GM18861 (cell line): ENCODE results near the gene SLCO3A1.

Source experiments
- ATAC-seq: cut with Tn5 transposase; IDR thresholded peaks from one replicate; pipeline ENCODE4 v1.9.1; 2021; ENCODE audit not compliant: unreplicated experiment

Gene SLCO3A1

GRCh38 chr15:91909111-91909510 lies 55.6 kb downstream of the SLCO3A1 start:
- no peak for ATAC-seq

- no peak for ATAC-seq
These were observed 56.1 kb downstream of the SLCO3A1 start for GRCh38 chr15:91909574-91909973.

DNA sequence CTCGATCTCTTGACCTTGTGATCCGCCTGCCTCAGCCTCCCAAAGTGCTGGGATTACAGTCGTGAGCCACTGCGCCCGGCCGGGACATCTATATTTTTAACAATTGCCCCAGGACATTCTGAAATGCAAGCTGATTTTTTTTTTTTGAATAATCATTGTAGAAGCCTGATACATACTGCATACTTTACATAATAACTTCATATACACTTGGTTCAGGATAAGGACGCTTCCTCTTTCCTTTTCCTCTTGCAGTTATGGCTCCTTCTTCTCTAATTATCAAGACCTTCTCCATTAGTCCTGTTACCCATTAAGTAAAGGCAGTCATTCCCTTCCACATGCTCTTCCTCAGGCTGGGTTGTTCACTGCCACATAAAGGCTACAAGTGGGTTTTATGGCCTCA lies 58.3 kb downstream of the SLCO3A1 start:
- no peak for ATAC-seq

DNA sequence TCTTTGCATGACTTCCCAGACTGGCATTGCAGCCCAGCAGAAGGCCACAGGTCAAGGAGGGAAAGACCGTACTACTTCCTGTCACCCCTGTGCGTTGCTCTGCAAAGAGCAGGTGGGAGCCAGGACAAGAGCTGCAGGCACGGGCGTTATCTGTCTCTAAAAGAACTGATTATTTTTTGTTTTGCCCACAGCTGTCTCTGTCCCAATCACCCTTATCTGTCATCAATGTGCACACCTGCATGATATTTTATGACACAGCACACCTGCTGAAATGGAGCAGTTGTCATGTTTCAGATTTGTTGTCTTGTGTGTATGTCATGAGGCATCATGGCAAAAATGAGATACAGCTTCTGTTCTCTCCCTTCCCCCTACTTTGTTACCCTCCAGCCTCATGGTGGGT lies 58.8 kb downstream of the SLCO3A1 start:
- no peak for ATAC-seq

- ATAC-seq, result no peak
These were observed 60.1 kb downstream of the SLCO3A1 start for GRCh38 chr15:91913560-91913959.

DNA sequence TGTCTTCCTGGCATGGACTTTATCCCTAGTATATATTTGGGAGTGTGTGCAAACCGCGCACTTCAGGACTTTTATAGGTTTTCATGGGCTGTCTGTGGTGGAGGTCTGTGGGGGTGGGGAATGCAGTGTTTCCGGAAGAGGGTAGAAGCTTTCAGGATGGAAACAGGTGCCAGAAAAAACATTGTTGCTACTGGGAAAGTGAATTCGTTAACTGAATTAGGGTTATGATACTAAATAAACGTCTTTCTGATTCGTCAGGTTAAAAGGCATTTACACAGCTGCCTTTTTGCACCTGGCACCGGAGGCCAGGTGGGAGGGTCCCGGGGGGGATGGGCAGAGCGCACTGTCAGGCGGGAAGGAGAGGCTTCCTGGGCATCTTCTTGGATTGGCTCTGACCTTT lies 62.1 kb downstream of the SLCO3A1 start:
- ATAC-seq, result no peak

DNA sequence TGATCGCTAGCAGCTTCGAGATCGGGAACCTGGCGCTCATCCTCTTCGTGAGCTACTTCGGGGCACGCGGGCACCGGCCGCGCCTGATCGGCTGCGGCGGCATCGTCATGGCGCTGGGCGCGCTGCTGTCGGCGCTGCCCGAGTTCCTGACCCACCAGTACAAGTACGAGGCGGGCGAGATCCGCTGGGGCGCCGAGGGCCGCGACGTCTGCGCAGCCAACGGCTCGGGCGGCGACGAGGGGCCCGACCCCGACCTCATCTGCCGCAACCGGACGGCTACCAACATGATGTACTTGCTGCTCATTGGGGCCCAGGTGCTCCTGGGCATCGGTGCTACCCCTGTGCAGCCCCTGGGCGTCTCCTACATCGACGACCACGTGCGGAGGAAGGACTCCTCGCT lies 62.5 kb downstream of the SLCO3A1 start:
- no peak for ATAC-seq

- ATAC-seq, result no peak
These were observed 64.3 kb downstream of the SLCO3A1 start for GRCh38 chr15:91917686-91918360.

- no peak for ATAC-seq
These were observed 65.6 kb downstream of the SLCO3A1 start for GRCh38 chr15:91919014-91919534.

GRCh38 chr15:91921188-91921842 lies 67.8 kb downstream of the SLCO3A1 start:
- no peak for ATAC-seq

- no peak for ATAC-seq
These were observed 68.3 kb downstream of the SLCO3A1 start for GRCh38 chr15:91921843-91922198.

- ATAC-seq, result no peak
These were observed 69.4 kb downstream of the SLCO3A1 start for GRCh38 chr15:91922646-91923547.

- no peak for ATAC-seq
These were observed 70.7 kb downstream of the SLCO3A1 start for GRCh38 chr15:91924183-91924582.

GRCh38 chr15:91924837-91925495 lies 71.5 kb downstream of the SLCO3A1 start:
- no peak for ATAC-seq

- ATAC-seq, result no peak
These were observed 72.3 kb downstream of the SLCO3A1 start for GRCh38 chr15:91925794-91926193.

GRCh38 chr15:91926908-91927270 lies 73.4 kb downstream of the SLCO3A1 start:
- ATAC-seq, result no peak

DNA sequence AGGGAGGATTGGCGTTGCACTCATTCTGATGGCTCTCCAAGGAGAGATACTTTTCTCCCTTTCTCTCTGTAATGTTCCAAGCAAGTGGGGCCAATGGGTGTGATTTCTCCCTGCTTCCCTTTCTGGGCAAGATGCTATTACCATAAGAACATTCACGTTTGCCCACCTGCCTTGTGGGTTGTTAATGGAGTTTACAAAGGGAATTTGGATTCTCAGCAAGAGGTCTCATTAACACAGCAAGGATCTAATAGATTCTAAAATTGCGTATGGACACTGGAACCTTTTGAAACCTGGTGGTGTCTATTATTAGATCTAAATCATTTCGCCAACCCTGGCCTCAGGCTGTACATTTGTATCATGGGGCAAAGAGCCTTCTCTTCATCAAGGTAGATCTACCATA lies 74.1 kb downstream of the SLCO3A1 start:
- no peak for ATAC-seq

DNA sequence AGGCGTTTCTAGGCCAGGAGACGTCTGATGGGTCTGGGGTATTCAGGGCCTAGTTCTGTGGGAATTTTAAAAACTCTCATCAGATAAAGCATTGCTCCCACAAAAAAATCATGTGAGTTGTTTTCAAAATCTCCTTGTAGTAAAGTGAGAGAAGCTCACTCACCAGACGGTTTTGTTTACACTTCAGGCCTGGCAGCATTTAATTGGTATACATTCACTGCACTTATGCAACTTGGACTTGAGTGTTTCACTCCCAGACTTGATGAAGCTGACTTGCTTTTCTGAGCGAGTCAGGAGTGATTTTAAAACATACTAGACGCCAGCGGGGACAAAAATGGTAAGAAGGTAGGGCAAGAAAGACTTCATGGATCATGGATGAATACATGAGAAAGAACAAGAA lies 75.2 kb downstream of the SLCO3A1 start:
- no peak for ATAC-seq

GRCh38 chr15:91929509-91929908 lies 76.0 kb downstream of the SLCO3A1 start:
- ATAC-seq, result no peak

GRCh38 chr15:91930092-91930491 lies 76.6 kb downstream of the SLCO3A1 start:
- no peak for ATAC-seq

- no peak for ATAC-seq
These were observed 82.8 kb downstream of the SLCO3A1 start for GRCh38 chr15:91936182-91936775.
